Measurements from ENCODE around the gene ATRNL1. TPM values are rescaled to one million over a fixed set of nuclear protein-coding genes. Genes with fewer than 3 reads are reported as not detected.

Gene ATRNL1
- polyA plus RNA-seq, 2 of the 4 experiments (the other 2 are of a cell fraction), result 0.13 to 0.34 TPM

DNA sequence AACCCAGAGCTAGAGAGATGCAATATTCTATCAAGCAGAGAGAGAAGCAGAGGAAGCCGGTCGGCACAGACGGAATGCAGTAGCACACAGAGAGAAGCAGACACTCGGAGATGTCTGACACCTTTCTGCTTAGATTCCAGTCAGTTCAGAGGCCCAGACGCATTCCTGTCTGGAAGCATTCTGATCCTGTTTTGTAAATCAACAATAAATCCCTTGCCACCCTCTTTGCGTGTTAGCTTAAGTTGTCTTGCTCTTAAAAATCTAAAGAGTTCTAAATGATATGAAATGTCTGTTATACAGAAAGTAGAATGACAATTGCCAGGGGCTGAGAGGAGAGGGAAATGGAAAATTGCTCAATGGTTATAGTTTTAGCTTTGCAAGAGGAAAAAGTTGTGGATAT lies 27.4 kb upstream of the ATRNL1 start:
- POLR2A ChIA-PET, result no interaction called here

GRCh38 chr10:115066528-115066927 lies 26.6 kb upstream of the ATRNL1 start:
- TF ChIP-seq FOXS1 (CRISPR knock-in tag; IDR thresholded peaks at IDR 0.05) (no peak), HOXB13 (CRISPR knock-in tag; IDR thresholded peaks at IDR 0.05; ENCODE audit: low read depth) (no peak), BCL3 (IDR thresholded peaks at IDR 0.05) (no peak), CBX8 (IDR thresholded peaks at IDR 0.05) (no peak), BHLHE40 (IDR thresholded peaks at IDR 0.05; ENCODE audit: low read depth, low read length) (no peak), KDM5A (IDR thresholded peaks at IDR 0.05) (no peak), FOSB (CRISPR knock-in tag; IDR thresholded peaks at IDR 0.05) (no peak)
- H3K9me3 ChIP-seq, result no peaks in the 10 kb centered on the region
- no peaks in the 10 kb centered on the region for H3K4me1 ChIP-seq
- WGBS (ENCODE audit: missing lambda C conversion rate), result 26% methylated on average over 1 of the region's 1 CpG
- CTCF ChIA-PET, result interaction anchor here (0.8 kb wide), 1 partner anchor 190 kb away, joined by 3 read pairs; no protein-coding TSS in a partner anchor
- H3K4me3 ChIP-seq, result no peak overlapping the region
- DNase-seq (ENCODE audit: low read depth in 1 of 2, low spot score in 1 of 2) (no peak), FAIRE-seq (no peak), ATAC-seq (no peak)
- no peak overlapping the region for H3K4me2 ChIP-seq
- no peak overlapping the region for H3K27ac ChIP-seq
- POLR2A ChIA-PET, result no interaction called here

More for the DNA sequence above, 27.4 kb upstream of the ATRNL1 start:
- 55% methylated on average over 6 of the region's 6 CpGs for WGBS (ENCODE audit: missing lambda C conversion rate)
- Histone ChIP-seq H3K4me2 (no peak overlapping the region), H3K27ac (no peak overlapping the region), H3K9me3 (peaks cover 5% of the 10 kb centered on the region; the same call in 1 of the 3 replicates), H3K4me3 (no peak overlapping the region), H3K4me1 (no peaks in the 10 kb centered on the region)
- FAIRE-seq, result no peak
- TF ChIP-seq EP300 (IDR thresholded peaks at IDR 0.05) (no peak), CEBPB (IDR thresholded peaks at IDR 0.05) (no peak), CBX2 (IDR thresholded peaks at IDR 0.05; ENCODE audit: borderline replicate concordance, low read depth) (no peak), BHLHE40 (IDR thresholded peaks at IDR 0.05; ENCODE audit: low read depth, low read length) (no peak), SREBF2 (IDR thresholded peaks at IDR 0.05) (no peak), PBX3 (IDR thresholded peaks at IDR 0.05) (no peak), KDM1A (IDR thresholded peaks at IDR 0.05; ENCODE audit: low read depth) (no peak), MYC (IDR thresholded peaks at IDR 0.05; ENCODE audit: borderline replicate concordance, low read length) (no peak), CBX8 (IDR thresholded peaks at IDR 0.05) (no peak), CHD2 (IDR thresholded peaks at IDR 0.05; ENCODE audit: low read length, partially characterized antibody) (no peak), ZFP36 (IDR thresholded peaks at IDR 0.05; ENCODE audit: borderline replicate concordance, partially characterized antibody) (no peak), HOXB5 (CRISPR knock-in tag; IDR thresholded peaks at IDR 0.05) (no peak), EHF (CRISPR knock-in tag; IDR thresholded peaks at IDR 0.05) (no peak), BCL3 (IDR thresholded peaks at IDR 0.05) (no peak), FOXS1 (CRISPR knock-in tag; IDR thresholded peaks at IDR 0.05) (no peak)
- TF ChIP-seq, protein P1, sequence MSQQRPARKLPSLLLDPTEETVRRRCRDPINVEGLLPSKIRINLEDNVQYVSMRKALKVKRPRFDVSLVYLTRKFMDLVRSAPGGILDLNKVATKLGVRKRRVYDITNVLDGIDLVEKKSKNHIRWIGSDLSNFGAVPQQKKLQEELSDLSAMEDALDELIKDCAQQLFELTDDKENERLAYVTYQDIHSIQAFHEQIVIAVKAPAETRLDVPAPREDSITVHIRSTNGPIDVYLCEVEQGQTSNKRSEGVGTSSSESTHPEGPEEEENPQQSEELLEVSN (IDR thresholded peaks at IDR 0.05; ENCODE audit: borderline replicate concordance, low read depth), result no peak
- TF ChIP-seq, protein P2, sequence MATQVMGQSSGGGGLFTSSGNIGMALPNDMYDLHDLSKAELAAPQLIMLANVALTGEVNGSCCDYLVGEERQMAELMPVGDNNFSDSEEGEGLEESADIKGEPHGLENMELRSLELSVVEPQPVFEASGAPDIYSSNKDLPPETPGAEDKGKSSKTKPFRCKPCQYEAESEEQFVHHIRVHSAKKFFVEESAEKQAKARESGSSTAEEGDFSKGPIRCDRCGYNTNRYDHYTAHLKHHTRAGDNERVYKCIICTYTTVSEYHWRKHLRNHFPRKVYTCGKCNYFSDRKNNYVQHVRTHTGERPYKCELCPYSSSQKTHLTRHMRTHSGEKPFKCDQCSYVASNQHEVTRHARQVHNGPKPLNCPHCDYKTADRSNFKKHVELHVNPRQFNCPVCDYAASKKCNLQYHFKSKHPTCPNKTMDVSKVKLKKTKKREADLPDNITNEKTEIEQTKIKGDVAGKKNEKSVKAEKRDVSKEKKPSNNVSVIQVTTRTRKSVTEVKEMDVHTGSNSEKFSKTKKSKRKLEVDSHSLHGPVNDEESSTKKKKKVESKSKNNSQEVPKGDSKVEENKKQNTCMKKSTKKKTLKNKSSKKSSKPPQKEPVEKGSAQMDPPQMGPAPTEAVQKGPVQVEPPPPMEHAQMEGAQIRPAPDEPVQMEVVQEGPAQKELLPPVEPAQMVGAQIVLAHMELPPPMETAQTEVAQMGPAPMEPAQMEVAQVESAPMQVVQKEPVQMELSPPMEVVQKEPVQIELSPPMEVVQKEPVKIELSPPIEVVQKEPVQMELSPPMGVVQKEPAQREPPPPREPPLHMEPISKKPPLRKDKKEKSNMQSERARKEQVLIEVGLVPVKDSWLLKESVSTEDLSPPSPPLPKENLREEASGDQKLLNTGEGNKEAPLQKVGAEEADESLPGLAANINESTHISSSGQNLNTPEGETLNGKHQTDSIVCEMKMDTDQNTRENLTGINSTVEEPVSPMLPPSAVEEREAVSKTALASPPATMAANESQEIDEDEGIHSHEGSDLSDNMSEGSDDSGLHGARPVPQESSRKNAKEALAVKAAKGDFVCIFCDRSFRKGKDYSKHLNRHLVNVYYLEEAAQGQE (IDR thresholded peaks at IDR 0.05), result no peak
- DNase-seq (ENCODE audit: low read depth in 1 of 2, low spot score in 1 of 2), result no peak
- CTCF ChIA-PET, result interaction anchor here (0.8 kb wide), 1 partner anchor 189 kb away, joined by 3 read pairs; no protein-coding TSS in a partner anchor
- no peak for ATAC-seq

Measured in A549 (cell line).